Heart left ventricle (tissue), 16 donors: ENCODE results near the gene TXN. TPM values are rescaled to one million over a fixed set of nuclear protein-coding genes. Genes with fewer than 3 reads are reported as not detected.

ENCODE experiments used
- ATAC-seq, 4 donors: fragments of 200-7000 bp; cut with Tn5 transposase; one replicate each; pipeline ENCODE4 v1.9.1; 2020 to 2022; ENCODE audit warnings: moderate library complexity in 4 of 4, mild to moderate bottlenecking in 3 of 4, moderate number of reproducible peaks in 1 of 4
- DNase-seq, 5 donors: peaks; one replicate each; pipeline ENCODE4 v3.0.0-alpha.2; 2020
- H3K27ac ChIP-seq, 12 donors: fragments of 200-600 bp; sonication (generic) in 4 of 12; one replicate each; pipeline versions ENCODE4 v1.5.0 to v1.8.0; 2016 to 2022; ENCODE audit warnings: mild to moderate bottlenecking in 2 of 12
- H3K27me3 ChIP-seq, 9 donors: fragments of 200-600 bp; sonication (generic) in 2 of 9; one replicate each; pipeline versions ENCODE4 v1.5.1 to v1.8.0; 2016 to 2022; ENCODE audit warnings: mild to moderate bottlenecking in 3 of 9
- H3K36me3 ChIP-seq, 9 donors: fragments of 200-600 bp; sonication (generic) in 2 of 9; one replicate each; pipeline versions ENCODE4 v1.5.0 to v1.8.0; 2018 to 2022; ENCODE audit warnings: mild to moderate bottlenecking in 2 of 9
- H3K4me1 ChIP-seq, 12 donors: fragments of 200-600 bp; sonication (generic) in 4 of 12; one replicate each; pipeline versions ENCODE4 v1.5.0 to v1.8.0; 2016 to 2022; ENCODE audit warnings: mild to moderate bottlenecking in 3 of 12
- H3K4me3 ChIP-seq, 12 donors: fragments of 200-600 bp; sonication (generic) in 4 of 12; one replicate each; pipeline versions ENCODE4 v1.5.0 to v1.8.0; 2017 to 2022; ENCODE audit warnings: mild to moderate bottlenecking in 9 of 12, moderate library complexity in 4 of 12
- H3K9me3 ChIP-seq, 12 donors: fragments of 200-600 bp; sonication (generic) in 4 of 12; one replicate each; pipeline versions ENCODE4 v1.5.0 to v1.8.0; 2016 to 2022; ENCODE audit warnings: mild to moderate bottlenecking in 1 of 12
- CTCF ChIP-seq, 12 donors: fragments of 200-600 bp; sonication (generic) in 4 of 12; IDR thresholded peaks; one replicate each; pipeline versions ENCODE4 v1.5.0 to v1.8.0; 2018 to 2022; ENCODE audit warnings: antibody characterized with exemption in 12 of 12, mild to moderate bottlenecking in 5 of 12
- POLR2A ChIP-seq, 2 donors: fragments of 450-650 bp; IDR thresholded peaks; one replicate each; pipeline ENCODE4 v1.6.1; 2017; ENCODE audit warnings: antibody characterized with exemption in 2 of 2, mild to moderate bottlenecking in 2 of 2, moderate library complexity in 2 of 2
- WGBS, 4 donors: extraction: QIAGEN DNeasy Blood & Tissue Kit in 2 of 4; methylation state at CpG; one replicate each; pipeline versions ENCODE4 v1.1.5 to v1.1.7; 2013 to 2018; 5-methylcytosine and 5-hydroxymethylcytosine counted together
- intact Hi-C, 10 donors: fragments of 100-400 bp; cut with DNase I; formaldehyde crosslinking; loops; one replicate each; pipeline versions ENCODE4 v1.11.1 to v1.14.2; 2022
- polyA plus RNA-seq, 2 donors: library from polyadenylated mRNA; stranded (reverse); fragments of 200-250 nt; gene quantifications; one replicate each; pipeline ENCODE4 v1.2.3, GENCODE V29; 2013
- total RNA-seq, 9 donors: library from RNA; depleted of rRNA in 2 of 9; stranded (reverse); fragments of >200 nt in 2 of 9; fragmentation: NEBNext Ultra II Directional in 3 of 9; extraction: Animal tissue kit (Norgen Biotek cat#: 25700) in 3 of 9; gene quantifications; one replicate each; pipeline versions ENCODE4 v1.1.0 to v1.2.4, GENCODE V29; 2016 to 2023
- donor health status: ischemic (EF 13 %, LVEDD 7.1; RV severe dilation, severe dysfunction).
- donor health status: healthy with polysubstance abuse.
- donor health status: DM: no; HTN: yes; CAD: no.
- donor health status: DM: no; HTN: no; CAD: no.
- donor health status: ischemic (EF 25% LVEDD 6.9; RV normal size, moderate dysfunction).
- donor health status: ischemic (EF 25% LVEDD 5.7; RV mildly dilated, moderate dysfunction).
- donor health status: healthy.
- donor health status: DM: yes; HTN: yes; CAD: no.
- donor health status: ischemic (EF 35%, LVEDD 5.7; RV mildly dilated, moderate dysfunction).
- donor health status: nonischemic (EF 11% LVEDD 7.7; RV severe dilation, severe dysfunction).
- donor health status: DM: yes; HTN: yes; CAD: no.
- donor health status: PGD.
- donor health status: ischemic (EF 29% LVEDD 5.4; RV normal size, mild dysfunction).
- donor health status: nonischemic (EF 23%, LVEDD 6.1; RV moderate dilation, normal function).

The TXN gene
- total and polyA plus RNA-seq, 11 donors = 48.6 to 173 (median 71.7) TPM

GRCh38 chr9:110249603-110250002 lies 6.7 kb downstream of the TXN start:
- TF ChIP-seq POLR2A (IDR thresholded peaks at IDR 0.05) = no peak
- no peak for TF ChIP-seq CTCF (IDR thresholded peaks at IDR 0.05)
- Histone ChIP-seq H3K9me3 (no peaks in the 10 kb centered on the region), H3K4me3 (no peak overlapping the region), H3K27me3 (no peaks in the 10 kb centered on the region), H3K4me1 (peaks cover 0 to 29% (median 0%) of the 10 kb centered on the region in 12 donors), H3K36me3 (peaks cover 0 to 61% (median 44%) of the 10 kb centered on the region in 9 donors), H3K27ac (no peak overlapping the region)
- ATAC-seq (no peak), DNase-seq (no peak)
- 95 to 99% (median 98%) methylated on average over 4 of the region's 4 CpGs for WGBS, 4 donors
- intact Hi-C loops = no loop called here

- intact Hi-C loops = no loop called here
- 78 to 100% (median 95%) methylated on average over 2 of the region's 2 CpGs for WGBS, 4 donors
- Histone ChIP-seq H3K4me3 (no peak overlapping the region), H3K27ac (no peak overlapping the region), H3K27me3 (no peaks in the 10 kb centered on the region), H3K9me3 (no peaks in the 10 kb centered on the region), H3K36me3 (peaks cover 0 to 74% (median 57%) of the 10 kb centered on the region in 9 donors), H3K4me1 (peaks cover 0 to 17% (median 0%) of the 10 kb centered on the region in 12 donors)
- TF ChIP-seq POLR2A (IDR thresholded peaks at IDR 0.05) (no peak), CTCF (IDR thresholded peaks at IDR 0.05) (no peak)
- ATAC-seq (peak in 1 of 4 donors; percentile 31), DNase-seq (no peak)
These were observed 7.9 kb downstream of the TXN start for GRCh38 chr9:110248361-110248760.

- Histone ChIP-seq H3K9me3 (no peaks in the 10 kb centered on the region), H3K4me1 (no peaks in the 10 kb centered on the region), H3K27ac (no peak overlapping the region), H3K27me3 (no peaks in the 10 kb centered on the region), H3K4me3 (no peak overlapping the region), H3K36me3 (peaks cover 0 to 89% (median 70%) of the 10 kb centered on the region in 9 donors)
- DNase-seq = no peak
- TF ChIP-seq CTCF (IDR thresholded peaks at IDR 0.05) (no peak), POLR2A (IDR thresholded peaks at IDR 0.05) (no peak)
- WGBS, 4 donors = 86 to 92% (median 91%) methylated on average over 6 of the region's 6 CpGs
- ATAC-seq = no peak
- intact Hi-C loops = no loop called here
These were observed 10.1 kb downstream of the TXN start for GRCh38 chr9:110246214-110246613.

- ATAC-seq (no peak), DNase-seq (no peak)
- H3K27me3 ChIP-seq = no peaks in the 10 kb centered on the region
- no peaks in the 10 kb centered on the region for H3K9me3 ChIP-seq
- TF ChIP-seq CTCF (IDR thresholded peaks at IDR 0.05) (no peak), POLR2A (IDR thresholded peaks at IDR 0.05) (no peak)
- WGBS, 4 donors = 65 to 87% (median 67%) methylated on average over 3 of the region's 3 CpGs
- no peak overlapping the region for H3K27ac ChIP-seq
- intact Hi-C loops = no loop called here
- H3K4me3 ChIP-seq = no peak overlapping the region
- no peaks in the 10 kb centered on the region for H3K4me1 ChIP-seq
- peaks cover 0 to 75% (median 59%) of the 10 kb centered on the region in 9 donors for H3K36me3 ChIP-seq
These were observed 11.7 kb downstream of the TXN start for GRCh38 chr9:110244616-110245015.
